Keratinocyte (primary cell): ENCODE measurements around the gene FAM117A. TPM values are rescaled to one million over a fixed set of nuclear protein-coding genes. Genes with fewer than 3 reads are reported as not detected.

Experiments
- DNase-seq: peaks from one replicate; pipeline ENCODE4 v3.0.0-alpha.2; 2011; ENCODE audit warnings: low read depth, missing footprints, low spot score
- FAIRE-seq: peaks from 2 replicates; lab custom pipeline; 2011; peaks lifted over from hg19 to GRCh38; lab: Jason Lieb, UNC
- H2AFZ ChIP-seq: 2 replicates; pipeline ENCODE4 v1.6.0; 2012; ENCODE audit warnings: low read length, control low read depth, inconsistent platforms; ENCODE audit not compliant: control insufficient read depth
- H3K27ac ChIP-seq: 2 replicates; pipeline ENCODE4 v1.5.1; 2011; ENCODE audit warnings: low read length; ENCODE audit not compliant: control insufficient read depth, insufficient read depth
- H3K27me3 ChIP-seq: 3 replicates; pipeline ENCODE4 v1.6.0; 2011; ENCODE audit warnings: low read length; ENCODE audit not compliant: control insufficient read depth, insufficient read depth; ENCODE audit errors: extremely low read depth
- H3K36me3 ChIP-seq, 2 experiments: 2 replicates in 1 of 2; 3 replicates in 1 of 2; pipeline ENCODE4 v1.5.1; 2011; ENCODE audit warnings: low read length in 2 of 2, mild to moderate bottlenecking in 1 of 2; ENCODE audit not compliant: control insufficient read depth in 2 of 2, insufficient read depth in 2 of 2; ENCODE audit errors: extremely low read depth in 1 of 2
- H3K4me1 ChIP-seq: 3 replicates; pipeline ENCODE4 v1.5.1; 2011; ENCODE audit warnings: low read length; ENCODE audit not compliant: control insufficient read depth, insufficient read depth; ENCODE audit errors: extremely low read depth
- H3K4me2 ChIP-seq: 3 replicates; pipeline ENCODE4 v1.6.0; 2011; ENCODE audit warnings: low read depth, low read length; ENCODE audit not compliant: control insufficient read depth, insufficient read depth; ENCODE audit errors: extremely low read depth
- H3K4me3 ChIP-seq, 3 experiments: fragments of 200-600 bp in 1 of 3; sonication (generic) in 1 of 3; 2 replicates in 2 of 3; 3 replicates in 1 of 3; pipeline ENCODE4 v1.5.1; 2011 to 2016; ENCODE audit warnings: low read length in 3 of 3, mild to moderate bottlenecking in 3 of 3, control low read depth in 2 of 3, inconsistent platforms in 1 of 3, low read depth in 1 of 3, mixed read lengths in 1 of 3, mixed run types in 1 of 3, moderate library complexity in 1 of 3; ENCODE audit not compliant: control insufficient read depth in 2 of 3, insufficient read depth in 2 of 3; ENCODE audit errors: extremely low read depth in 1 of 3
- H3K79me2 ChIP-seq: 2 replicates; pipeline ENCODE4 v1.6.0; 2012; ENCODE audit warnings: low read length; ENCODE audit not compliant: control insufficient read depth, insufficient read depth
- H3K9ac ChIP-seq: 3 replicates; pipeline ENCODE4 v1.6.0; 2011; ENCODE audit warnings: low read length; ENCODE audit not compliant: control insufficient read depth, insufficient read depth; ENCODE audit errors: extremely low read depth
- H3K9me1 ChIP-seq: 3 replicates; pipeline ENCODE4 v1.6.0; 2011; ENCODE audit warnings: low read length; ENCODE audit not compliant: control insufficient read depth, insufficient read depth; ENCODE audit errors: extremely low read depth
- H3K9me3 ChIP-seq: 2 replicates; pipeline ENCODE4 v1.5.1; 2012; ENCODE audit warnings: low read depth, low read length; ENCODE audit not compliant: control insufficient read depth
- H4K20me1 ChIP-seq: 3 replicates; pipeline ENCODE4 v1.6.0; 2011; ENCODE audit warnings: low read length; ENCODE audit not compliant: control insufficient read depth, insufficient read depth; ENCODE audit errors: extremely low read depth
- CTCF ChIP-seq, 3 experiments: IDR thresholded peaks in 1 of 3; conservative IDR thresholded peaks in 1 of 3; optimal IDR thresholded peaks in 1 of 3; 2 replicates in 2 of 3; 3 replicates in 1 of 3; pipeline versions ENCODE3 to v1.5.1; 2011; ENCODE audit warnings: low read length in 3 of 3, mild to moderate bottlenecking in 3 of 3, moderate library complexity in 2 of 3, control low read depth in 1 of 3, inconsistent platforms in 1 of 3; ENCODE audit not compliant: insufficient read depth in 2 of 3; ENCODE audit errors: extremely low read depth in 1 of 3
- EZH2 ChIP-seq: IDR thresholded peaks from one replicate; pipeline ENCODE4 v1.6.1; 2012; ENCODE audit warnings: inconsistent platforms, mild to moderate bottlenecking, low read length, moderate library complexity
- dilution Hi-C: fragments of 300-500 bp; cut with MboI; formaldehyde crosslinking; loops from one replicate; pipeline ENCODE4 v1.7.0; 2020; ENCODE audit warnings: low sequenced_read_pairs; ENCODE audit not compliant: extremely low pct_ligation_motif_present
- polyA plus RNA-seq, 5 experiments: library from polyadenylated mRNA; depleted of rRNA in 3 of 5; stranded (reverse) in 3 of 5; stranded (forward) in 1 of 5; unstranded in 1 of 5; fragments of >200 nt; gene quantifications; 1 replicate in 1 of 5; 2 replicates in 3 of 5; 3 replicates in 1 of 5; pipeline versions ENCODE4 v1.2.1 to v1.2.3, GENCODE V29; 2011 to 2012; ENCODE audit warnings: missing spikeins in 2 of 5, low read depth in 1 of 5, low replicate concordance in 1 of 5

FAM117A gene
- polyA plus RNA-seq, 1 donor (not counting 4 experiments of a cell fraction or from before 2014, with no cell fraction given) = 4.7 TPM

- FAIRE-seq (no peak), DNase-seq (no peak)
- Histone ChIP-seq H3K79me2 (peaks cover 52% of the 10 kb centered on the region), H2AFZ (no peak overlapping the region), H3K9ac (no peak overlapping the region), H3K27ac (no peak overlapping the region), H3K9me1 (no peaks in the 10 kb centered on the region), H3K4me1 (no peaks in the 10 kb centered on the region), H3K27me3 (no peaks in the 10 kb centered on the region), H3K9me3 (no peaks in the 10 kb centered on the region), H4K20me1 (no peaks in the 10 kb centered on the region), H3K4me2 (no peak overlapping the region), H3K36me3 (no peaks in the 10 kb centered on the region), H3K4me3 (no peak overlapping the region)
- dilution Hi-C loops = no loop called here
- no peak for TF ChIP-seq CTCF (optimal IDR thresholded peaks at IDR 0.05 in 1 of 3, IDR thresholded peaks at IDR 0.05 in 1 of 3, conservative IDR thresholded peaks at IDR 0.05 in 1 of 3; ENCODE audit: extremely low read depth in 1 of 3, insufficient read depth in 2 of 3, low read length in 3 of 3)
Observed at GRCh38 chr17:49670641-49671040, 93.3 kb downstream of the FAM117A start.

GRCh38 chr17:49670002-49670401 is 93.9 kb downstream of the FAM117A start:
- no peak for FAIRE-seq
- Histone ChIP-seq H3K4me1 (no peaks in the 10 kb centered on the region), H3K27ac (no peak overlapping the region), H3K9me3 (no peaks in the 10 kb centered on the region), H3K36me3 (no peaks in the 10 kb centered on the region), H3K4me3 (no peak overlapping the region), H3K79me2 (peaks cover 46% of the 10 kb centered on the region), H2AFZ (no peak overlapping the region), H3K4me2 (no peak overlapping the region), H3K27me3 (no peaks in the 10 kb centered on the region), H4K20me1 (no peaks in the 10 kb centered on the region), H3K9me1 (no peaks in the 10 kb centered on the region), H3K9ac (no peak overlapping the region)
- DNase-seq = no peak
- TF ChIP-seq CTCF (optimal IDR thresholded peaks at IDR 0.05 in 1 of 3, IDR thresholded peaks at IDR 0.05 in 1 of 3, conservative IDR thresholded peaks at IDR 0.05 in 1 of 3; ENCODE audit: extremely low read depth in 1 of 3, insufficient read depth in 2 of 3, low read length in 3 of 3) = no peak
- no peak for TF ChIP-seq EZH2
- dilution Hi-C loops = no loop called here
